ENCODE measurements around the gene FKBP4. TPM values are rescaled to one million over a fixed set of nuclear protein-coding genes. Genes with fewer than 3 reads are reported as not detected.
A peak's percentile ranks its signal among the peaks of the same experiment; 100 is the strongest.
"Not testable (repeated sequence)": the region's sequence is repeated elsewhere in the genome, so short reads cannot be mapped to it uniquely, and the experiment has no call there.

Gene FKBP4, protein sequence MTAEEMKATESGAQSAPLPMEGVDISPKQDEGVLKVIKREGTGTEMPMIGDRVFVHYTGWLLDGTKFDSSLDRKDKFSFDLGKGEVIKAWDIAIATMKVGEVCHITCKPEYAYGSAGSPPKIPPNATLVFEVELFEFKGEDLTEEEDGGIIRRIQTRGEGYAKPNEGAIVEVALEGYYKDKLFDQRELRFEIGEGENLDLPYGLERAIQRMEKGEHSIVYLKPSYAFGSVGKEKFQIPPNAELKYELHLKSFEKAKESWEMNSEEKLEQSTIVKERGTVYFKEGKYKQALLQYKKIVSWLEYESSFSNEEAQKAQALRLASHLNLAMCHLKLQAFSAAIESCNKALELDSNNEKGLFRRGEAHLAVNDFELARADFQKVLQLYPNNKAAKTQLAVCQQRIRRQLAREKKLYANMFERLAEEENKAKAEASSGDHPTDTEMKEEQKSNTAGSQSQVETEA
- total RNA-seq, result 63.9 TPM

DNA sequence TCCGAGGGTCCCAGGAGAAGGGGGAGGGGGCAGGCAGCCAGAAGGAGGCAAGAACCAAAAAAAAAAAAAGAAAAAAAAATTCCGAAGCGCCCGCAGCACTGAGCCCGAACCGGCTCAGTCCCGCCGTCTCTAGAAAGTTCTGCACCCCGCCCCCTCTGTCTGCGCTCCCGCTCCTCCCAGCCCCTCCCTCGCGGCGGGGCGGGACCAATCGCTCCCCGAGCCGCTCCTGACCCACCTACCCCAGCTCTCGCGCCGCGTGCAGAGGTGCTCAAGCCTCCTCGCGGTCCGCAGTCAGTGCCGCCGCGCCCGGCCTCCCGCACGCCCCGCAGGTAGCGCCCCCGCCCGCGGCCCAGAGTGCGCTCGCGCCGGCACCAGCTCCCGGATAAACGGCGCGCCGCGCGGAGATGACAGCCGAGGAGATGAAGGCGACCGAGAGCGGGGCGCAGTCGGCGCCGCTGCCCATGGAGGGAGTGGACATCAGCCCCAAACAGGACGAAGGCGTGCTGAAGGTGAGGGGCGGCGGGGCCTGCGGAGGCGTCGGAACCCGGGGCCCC is at the start of gene FKBP4:
TSS of gene FKBP4 (plus strand) at position 235 of the 554 bp plus-strand sequence. CDS start at position 405, 170 bp downstream.
- peak; percentile 96 for DNase-seq (ENCODE audit: low spot score)
- intact Hi-C loops (cut with DNase I), result no loop called here
- ATAC-seq, result peak; percentile 98

DNA sequence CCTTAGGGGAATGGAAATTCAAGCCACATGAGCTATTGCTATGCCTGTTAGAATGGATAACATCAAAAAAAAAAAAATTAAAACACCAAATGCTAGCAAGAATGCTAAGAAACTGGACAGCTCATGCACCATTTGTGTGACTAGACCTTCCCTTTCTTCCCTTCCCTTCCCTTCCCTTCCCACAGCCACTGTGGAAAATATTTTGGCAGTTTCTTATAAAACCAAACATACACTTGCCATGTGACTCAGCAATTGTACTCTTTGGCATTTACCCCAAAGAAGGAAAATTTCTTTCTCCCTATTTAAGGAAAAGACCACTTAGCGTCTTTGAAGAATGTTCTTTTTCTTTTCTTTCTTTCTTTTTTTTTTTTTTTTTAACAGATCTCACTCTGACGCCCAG is 49.1 kb upstream of the FKBP4 start:
- intact Hi-C loops (cut with DNase I), result no loop called here
- ATAC-seq (no peak), DNase-seq (ENCODE audit: low spot score) (no peak)

DNA sequence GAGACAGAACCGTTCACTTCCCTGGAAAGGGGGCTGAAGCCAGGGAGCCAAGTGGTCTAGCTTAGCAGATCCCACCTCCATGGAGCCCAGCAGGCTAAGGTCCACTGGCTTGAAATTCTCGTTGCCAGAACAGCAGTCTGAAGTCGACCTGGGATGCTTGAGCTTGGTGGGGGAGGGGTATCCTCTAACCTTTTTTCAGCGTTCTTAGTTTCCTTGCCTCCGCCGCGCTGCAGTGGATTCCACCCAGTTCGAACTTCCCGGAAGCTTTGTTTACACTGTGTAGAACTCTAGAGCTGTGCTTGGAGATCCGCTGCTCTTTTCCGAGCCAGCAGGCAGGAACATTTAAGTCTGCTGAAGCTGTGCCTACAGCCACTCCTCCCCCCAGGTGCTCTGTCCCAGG is 45.2 kb upstream of the FKBP4 start:
- DNase-seq (ENCODE audit: low spot score) (no peak), ATAC-seq (no peak)

DNA sequence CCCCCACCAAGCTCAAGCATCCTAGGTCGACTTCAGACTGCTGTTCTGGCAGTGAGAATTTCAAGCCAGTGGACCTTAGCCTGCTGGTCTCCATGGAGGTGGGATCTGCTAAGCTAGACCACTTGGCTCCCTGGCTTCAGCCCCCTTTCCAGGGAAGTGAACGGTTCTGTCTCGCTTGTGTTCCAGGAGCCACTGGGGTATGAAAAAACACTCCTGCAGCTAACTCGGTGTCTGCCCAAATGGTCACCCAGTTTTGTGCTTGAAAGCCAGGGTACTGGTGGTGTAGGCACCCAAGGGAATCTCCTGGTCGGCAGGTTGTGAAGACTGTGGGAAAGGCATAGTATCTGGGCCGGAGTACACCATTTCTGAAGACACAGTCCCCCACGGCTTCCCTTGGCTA is 44.6 kb upstream of the FKBP4 start:
- intact Hi-C loops (cut with DNase I), result no loop called here
- ATAC-seq (no peak), DNase-seq (ENCODE audit: low spot score) (no peak)

More for the DNA sequence above, 45.2 kb upstream of the FKBP4 start:
- intact Hi-C loops (cut with DNase I), result no loop called here

DNA sequence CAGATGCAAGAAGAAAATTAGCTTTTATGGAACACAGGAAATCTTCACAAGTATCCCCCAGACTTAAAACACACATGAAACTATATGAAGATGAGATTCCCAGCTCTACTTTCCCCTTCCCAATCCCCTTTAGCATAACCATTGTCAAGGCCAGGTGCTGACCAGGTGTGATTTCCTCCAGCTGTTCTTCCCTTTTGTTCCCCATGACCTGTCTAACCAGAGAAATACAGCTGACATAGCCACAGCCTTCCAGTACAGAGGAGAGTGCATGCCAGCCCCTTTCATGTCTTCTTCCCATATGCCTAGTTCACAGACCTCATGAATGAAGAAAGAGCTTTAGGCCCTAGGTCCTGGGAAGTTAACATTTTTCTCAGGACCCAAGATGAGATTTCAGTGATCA is 43.5 kb upstream of the FKBP4 start:
- intact Hi-C loops (cut with DNase I), result no loop called here
- no peak for DNase-seq (ENCODE audit: low spot score)

DNA sequence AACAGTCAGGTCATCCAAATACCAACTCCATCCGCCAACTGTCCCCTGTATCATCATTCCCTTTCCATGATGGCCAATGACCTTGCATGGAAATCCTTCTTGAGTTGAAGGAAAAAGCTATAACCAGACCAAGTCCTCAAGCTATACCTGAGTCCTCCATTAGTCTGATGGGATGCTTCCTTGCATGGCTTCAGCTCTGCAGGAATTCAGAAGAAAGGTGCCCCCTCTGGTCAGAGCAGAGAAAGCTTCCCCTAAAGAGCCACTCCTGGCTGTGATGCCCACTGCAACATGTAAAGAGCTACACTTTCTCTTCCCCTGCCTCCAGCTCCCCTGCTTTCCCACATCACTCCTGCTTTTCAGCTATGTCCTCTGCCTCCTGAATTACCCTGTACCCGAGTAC is 43.1 kb upstream of the FKBP4 start:
- no peak for ATAC-seq
- intact Hi-C loops (cut with DNase I), result no loop called here
- DNase-seq (ENCODE audit: low spot score), result no peak

More for the DNA sequence above, 43.5 kb upstream of the FKBP4 start:
- ATAC-seq, result no peak

DNA sequence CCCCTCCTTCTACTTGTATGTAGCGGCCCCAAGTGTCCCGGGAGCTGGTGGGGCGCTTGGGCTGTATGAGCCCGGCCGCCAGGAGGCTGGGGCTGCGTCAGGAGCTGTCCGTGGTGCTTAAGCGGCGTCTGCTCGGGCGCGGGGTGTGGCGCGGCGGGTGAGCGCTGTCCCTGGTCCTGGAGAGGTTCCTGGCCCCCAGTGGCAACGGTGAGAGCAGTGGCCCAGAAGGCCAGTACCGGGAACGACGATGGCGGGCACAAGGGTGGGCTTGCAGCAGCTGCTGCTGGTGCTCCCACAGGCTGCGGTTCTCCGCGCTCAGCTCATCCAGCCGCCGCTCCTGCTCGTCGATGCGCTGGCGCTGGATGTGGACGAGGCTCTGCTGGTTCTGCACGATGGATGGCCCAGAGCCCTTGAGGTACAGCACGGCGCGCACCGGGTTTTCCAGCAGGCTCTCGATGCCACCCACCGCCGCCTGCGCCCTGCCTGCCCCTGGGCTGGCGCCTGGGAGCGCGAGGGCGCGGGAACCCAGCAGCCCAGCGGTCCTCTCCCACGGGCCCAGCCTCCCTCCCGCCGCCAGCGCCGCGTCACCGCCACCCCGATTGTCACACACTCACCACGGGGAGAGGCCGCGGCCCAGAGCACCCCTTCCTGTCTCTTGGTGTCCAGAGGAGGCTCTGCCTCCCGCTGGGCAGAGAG is 41.9 kb upstream of the FKBP4 start:
- DNase-seq (ENCODE audit: low spot score), result peak; percentile 85
- intact Hi-C loops (cut with DNase I), result no loop called here
- ATAC-seq, result peak; percentile 94

DNA sequence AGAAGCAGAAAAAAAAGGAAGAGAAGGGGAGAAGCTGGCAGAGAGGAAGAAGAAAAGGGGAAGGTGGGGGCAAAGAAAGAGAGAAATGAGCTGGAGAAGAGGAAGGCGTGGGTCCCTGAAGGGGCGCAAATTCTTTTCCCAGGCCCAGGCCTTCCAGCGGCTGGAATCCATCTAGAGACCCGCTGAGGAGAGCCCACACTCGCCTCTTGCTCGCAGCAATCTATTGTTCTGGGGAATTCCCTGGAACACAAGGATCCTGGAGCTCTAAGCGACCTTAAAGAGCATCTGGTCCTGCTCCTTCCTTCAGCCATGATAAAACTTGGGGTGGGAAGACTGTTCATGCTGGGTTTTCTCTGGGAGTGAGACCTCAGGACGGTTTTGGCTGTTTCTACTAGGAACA is 41.2 kb upstream of the FKBP4 start:
- ATAC-seq, result no peak
- intact Hi-C loops (cut with DNase I), result no loop called here
- no peak for DNase-seq (ENCODE audit: low spot score)

DNA sequence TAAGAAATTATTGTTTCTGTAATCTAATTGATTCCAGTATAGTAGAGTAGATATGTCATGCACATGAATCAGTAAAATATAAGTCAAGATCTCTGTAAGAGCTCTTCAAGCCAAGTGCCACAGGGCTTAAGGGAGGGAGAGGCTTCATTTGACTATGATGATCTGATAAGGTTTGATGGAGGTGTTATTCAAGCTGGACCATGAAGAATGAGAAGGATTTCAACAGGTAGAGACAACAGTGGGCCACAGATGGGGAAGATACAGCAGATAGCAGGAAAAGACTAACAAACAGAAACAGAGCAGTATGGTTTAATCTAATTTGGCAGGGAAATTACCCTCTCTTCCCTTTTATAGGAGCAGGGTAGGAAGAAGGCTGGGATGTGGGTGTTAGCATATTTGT is 40.6 kb upstream of the FKBP4 start:
- no peak for ATAC-seq
- DNase-seq (ENCODE audit: low spot score), result no peak
- intact Hi-C loops (cut with DNase I), result no loop called here

DNA sequence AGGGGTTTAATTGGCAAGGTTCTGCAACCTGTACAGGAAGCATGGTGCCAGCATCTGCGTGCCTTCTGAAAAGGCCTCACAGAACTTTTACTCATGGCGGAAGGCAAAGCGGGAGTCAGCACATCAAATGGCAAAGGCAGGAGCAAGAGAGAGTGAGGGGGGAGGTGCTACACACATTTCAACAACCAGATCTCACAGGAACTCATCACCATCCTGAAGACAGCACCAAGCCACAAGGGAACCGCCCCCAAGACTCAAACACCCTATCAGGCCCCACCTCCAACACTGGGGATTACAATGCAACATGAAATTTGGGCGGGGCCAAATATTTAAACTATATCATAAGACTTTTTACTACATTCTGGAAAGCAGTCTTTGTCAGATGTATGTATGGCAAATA is 38.0 kb upstream of the FKBP4 start:
- DNase-seq (ENCODE audit: low spot score) (no peak), ATAC-seq (no peak)
- intact Hi-C loops (cut with DNase I), result no loop called here

DNA sequence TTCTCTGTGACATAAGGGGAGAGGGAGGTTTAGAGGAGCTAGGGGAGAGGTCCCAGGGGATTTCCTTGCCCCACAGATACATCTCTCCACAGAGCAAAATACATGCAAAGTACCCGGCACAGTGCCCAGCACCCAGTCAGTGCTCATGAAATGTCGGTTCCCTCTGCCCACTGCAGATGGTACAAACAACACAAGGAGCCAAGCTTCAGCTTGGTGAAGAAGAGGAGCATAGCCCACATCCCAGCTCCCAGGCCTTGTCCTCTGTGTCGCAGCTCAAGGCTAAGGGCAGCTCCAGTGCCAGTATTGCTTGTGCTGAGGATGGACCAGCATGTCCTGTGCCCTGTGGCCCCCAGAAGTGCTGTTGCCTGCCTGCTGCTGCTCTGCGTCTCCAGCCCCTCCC is 35.0 kb upstream of the FKBP4 start:
- intact Hi-C loops (cut with DNase I), result no loop called here
- DNase-seq (ENCODE audit: low spot score), result no peak
- no peak for ATAC-seq

DNA sequence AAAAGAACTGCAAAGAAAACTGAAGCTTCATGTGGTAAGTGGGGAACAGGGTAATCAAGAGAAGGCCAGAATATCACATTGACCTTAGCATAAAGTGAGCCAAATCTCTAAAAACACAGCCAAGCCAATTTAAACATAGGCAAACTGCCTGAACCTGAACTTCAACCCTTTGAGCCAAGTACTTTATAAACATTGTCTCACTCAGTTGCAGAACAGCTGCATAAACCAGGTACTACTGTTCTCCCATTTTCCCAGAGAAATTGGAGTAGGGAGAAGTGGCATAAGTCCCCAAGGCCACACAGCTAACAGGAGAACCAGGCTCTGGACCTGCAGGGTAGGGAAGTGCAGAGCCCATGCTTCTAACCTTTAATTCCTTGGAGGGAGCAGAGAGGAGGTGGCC is 30.4 kb upstream of the FKBP4 start:
- intact Hi-C loops (cut with DNase I), result no loop called here
- DNase-seq (ENCODE audit: low spot score) (no peak), ATAC-seq (no peak)

DNA sequence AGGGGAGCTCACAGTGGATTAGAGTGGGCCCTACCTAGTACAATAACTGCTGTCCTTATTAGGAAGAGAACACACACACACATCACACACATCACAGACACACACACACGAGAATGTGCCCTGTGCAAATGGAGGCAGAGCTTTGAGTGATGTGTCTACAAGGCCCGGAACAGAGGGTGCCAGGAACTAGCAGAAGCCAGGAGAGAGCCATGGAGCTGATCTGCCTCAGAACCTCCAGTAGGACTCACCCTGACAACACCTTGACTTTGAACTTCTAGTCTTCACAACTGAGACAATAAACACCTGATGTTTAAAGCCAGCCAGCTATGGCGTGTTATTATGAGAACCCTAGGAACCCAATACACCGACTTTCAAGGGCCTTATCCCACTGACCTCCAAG is 29.7 kb upstream of the FKBP4 start:
- DNase-seq (ENCODE audit: low spot score) (no peak), ATAC-seq (no peak)
- intact Hi-C loops (cut with DNase I), result no loop called here

DNA sequence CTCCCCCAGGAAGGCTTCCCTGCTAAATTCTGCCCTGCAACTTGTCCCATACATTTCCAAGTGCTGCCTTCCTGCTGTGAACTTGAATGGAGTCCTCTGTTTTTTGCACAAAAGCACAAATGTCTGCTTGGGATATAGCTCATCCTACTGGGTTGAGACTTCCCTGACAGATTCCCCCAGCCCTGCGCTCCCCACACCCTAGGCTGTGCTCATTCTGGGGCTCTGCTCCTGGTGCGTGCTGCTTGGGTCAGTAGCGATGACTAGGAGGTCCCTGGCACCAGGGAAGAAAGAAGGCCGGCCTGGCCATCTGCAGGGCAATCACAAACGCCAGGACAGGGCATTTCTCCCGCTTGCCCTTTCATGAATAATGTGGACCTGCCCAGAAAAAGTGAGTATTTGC is 29.2 kb upstream of the FKBP4 start:
- no peak for DNase-seq (ENCODE audit: low spot score)
- no peak for ATAC-seq
- intact Hi-C loops (cut with DNase I), result no loop called here

DNA sequence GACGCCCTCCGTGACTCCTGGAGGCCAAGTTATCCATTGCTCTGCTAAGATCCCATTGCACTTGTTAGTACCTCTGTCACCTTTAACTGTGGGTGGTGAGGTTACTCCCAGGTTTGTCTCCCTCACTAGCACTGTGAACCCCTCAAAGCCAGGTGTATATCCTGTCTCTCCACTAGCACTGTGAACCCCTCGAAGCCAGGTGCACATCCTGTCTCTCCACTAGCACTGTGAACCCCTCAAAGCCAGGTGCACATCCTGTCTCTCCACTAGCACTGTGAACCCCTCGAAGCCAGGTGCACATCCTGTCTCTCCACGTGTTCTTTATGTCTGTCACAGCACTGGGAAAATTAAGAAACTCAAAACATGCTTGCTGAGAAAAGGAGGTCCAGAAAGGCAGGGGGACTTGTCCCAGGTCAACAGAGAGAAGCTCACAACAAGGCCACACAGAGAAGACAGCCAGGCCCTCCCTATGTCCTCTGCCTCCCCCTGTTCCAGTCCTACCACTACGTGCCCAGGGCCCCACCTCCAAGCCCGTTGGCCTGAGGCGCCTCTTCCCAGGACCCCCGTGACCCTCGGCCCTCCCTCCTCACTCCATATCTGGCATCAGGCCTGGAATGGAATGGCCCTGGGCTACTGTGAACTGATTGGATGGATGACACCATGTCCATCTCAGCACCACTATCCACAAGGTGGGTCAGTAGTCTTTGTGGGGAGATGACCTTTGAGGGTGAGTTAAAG is 26.4 kb upstream of the FKBP4 start:
- intact Hi-C loops (cut with DNase I), result no loop called here
- DNase-seq (ENCODE audit: low spot score) (no peak), ATAC-seq (no peak)

DNA sequence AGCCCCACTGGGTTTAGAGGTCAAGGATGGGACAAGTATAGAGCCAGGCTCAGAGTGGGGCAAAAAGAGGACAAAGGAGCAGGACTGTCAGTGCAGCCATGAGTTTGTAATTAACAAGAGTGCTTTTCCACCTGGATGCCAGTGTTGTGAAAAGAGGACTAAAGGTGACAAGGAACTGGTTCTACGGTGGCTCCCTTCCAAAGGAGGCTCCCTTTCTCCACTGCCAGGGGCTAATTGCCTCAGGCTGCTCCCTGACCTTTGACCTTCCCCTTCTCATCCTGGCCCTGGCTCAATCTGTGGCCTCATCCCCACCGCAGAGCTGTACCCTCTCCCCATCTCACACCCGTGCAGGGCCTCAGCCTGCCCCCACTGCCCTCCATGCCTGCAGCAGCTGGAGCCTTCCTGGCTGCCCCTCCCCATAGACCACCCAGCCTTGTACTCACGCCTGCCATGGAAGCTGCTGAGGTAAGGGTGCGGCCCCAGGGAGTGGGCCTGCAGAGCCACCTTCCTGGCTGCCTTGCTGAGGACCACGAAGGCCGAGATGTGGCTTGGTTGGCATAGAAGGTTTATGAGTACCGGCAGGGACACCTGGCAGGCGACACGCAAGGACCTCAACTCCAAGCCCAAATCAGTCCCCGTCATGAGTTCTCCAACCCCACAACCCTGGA is 24.8 kb upstream of the FKBP4 start:
- DNase-seq (ENCODE audit: low spot score) (no peak), ATAC-seq (no peak)
- intact Hi-C loops (cut with DNase I), result no loop called here

DNA sequence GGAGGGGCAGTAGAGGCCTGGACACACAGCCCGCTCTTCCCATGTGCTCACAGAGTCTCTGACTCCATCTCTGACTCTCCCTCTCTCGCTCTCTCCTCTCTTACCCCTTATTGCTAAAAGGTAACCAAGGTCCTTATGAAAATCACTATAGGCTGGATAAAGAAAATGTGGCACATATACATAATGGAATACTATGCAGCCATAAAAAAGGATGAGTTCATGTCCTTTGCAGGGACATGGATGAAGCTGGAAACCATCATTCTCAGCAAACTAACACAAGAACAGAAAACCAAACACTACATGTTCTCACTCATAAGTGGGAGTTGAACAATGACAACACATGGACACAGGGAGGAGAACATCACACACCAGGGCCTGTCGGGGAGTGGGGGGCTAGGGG is 24.2 kb upstream of the FKBP4 start:
- DNase-seq (ENCODE audit: low spot score); ATAC-seq; intact Hi-C loops (cut with DNase I): not testable (repeated sequence)

DNA sequence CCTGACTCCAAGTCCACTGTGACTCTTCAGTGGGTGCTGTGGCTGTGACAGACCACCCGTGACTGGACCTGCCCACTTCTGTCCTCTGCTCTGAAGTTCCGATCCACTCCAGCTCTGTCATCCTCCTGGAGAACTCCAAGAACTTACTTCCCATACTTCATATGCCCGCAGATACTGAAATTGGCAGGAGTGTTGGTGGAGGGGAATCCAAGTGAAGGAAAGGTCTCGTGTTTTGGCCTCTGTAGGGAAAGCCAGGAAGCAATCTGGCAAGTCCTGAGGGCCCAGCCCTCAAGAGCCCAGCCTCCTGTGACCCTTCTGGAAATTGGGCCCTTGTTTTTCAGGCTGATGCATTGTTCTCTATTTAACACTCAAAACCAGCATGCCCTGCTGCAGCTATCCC is 22.4 kb upstream of the FKBP4 start:
- no peak for ATAC-seq
- no peak for DNase-seq (ENCODE audit: low spot score)

More for the DNA sequence above, 22.4 kb upstream of the FKBP4 start:
- intact Hi-C loops (cut with DNase I), result no loop called here

Measured in sciatic nerve (tissue), 2 donors.